GM19452 (cell line): Measurements from ENCODE around the gene FAR1.
"Not testable (repeated sequence)": the region's sequence is repeated elsewhere in the genome, so short reads cannot be mapped to it uniquely, and the experiment has no call there.

Experiments
- ATAC-seq: cut with Tn5 transposase; IDR thresholded peaks from one replicate; pipeline ENCODE4 v1.9.1; 2021; ENCODE audit not compliant: unreplicated experiment

The FAR1 gene, protein sequence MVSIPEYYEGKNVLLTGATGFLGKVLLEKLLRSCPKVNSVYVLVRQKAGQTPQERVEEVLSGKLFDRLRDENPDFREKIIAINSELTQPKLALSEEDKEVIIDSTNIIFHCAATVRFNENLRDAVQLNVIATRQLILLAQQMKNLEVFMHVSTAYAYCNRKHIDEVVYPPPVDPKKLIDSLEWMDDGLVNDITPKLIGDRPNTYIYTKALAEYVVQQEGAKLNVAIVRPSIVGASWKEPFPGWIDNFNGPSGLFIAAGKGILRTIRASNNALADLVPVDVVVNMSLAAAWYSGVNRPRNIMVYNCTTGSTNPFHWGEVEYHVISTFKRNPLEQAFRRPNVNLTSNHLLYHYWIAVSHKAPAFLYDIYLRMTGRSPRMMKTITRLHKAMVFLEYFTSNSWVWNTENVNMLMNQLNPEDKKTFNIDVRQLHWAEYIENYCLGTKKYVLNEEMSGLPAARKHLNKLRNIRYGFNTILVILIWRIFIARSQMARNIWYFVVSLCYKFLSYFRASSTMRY

DNA sequence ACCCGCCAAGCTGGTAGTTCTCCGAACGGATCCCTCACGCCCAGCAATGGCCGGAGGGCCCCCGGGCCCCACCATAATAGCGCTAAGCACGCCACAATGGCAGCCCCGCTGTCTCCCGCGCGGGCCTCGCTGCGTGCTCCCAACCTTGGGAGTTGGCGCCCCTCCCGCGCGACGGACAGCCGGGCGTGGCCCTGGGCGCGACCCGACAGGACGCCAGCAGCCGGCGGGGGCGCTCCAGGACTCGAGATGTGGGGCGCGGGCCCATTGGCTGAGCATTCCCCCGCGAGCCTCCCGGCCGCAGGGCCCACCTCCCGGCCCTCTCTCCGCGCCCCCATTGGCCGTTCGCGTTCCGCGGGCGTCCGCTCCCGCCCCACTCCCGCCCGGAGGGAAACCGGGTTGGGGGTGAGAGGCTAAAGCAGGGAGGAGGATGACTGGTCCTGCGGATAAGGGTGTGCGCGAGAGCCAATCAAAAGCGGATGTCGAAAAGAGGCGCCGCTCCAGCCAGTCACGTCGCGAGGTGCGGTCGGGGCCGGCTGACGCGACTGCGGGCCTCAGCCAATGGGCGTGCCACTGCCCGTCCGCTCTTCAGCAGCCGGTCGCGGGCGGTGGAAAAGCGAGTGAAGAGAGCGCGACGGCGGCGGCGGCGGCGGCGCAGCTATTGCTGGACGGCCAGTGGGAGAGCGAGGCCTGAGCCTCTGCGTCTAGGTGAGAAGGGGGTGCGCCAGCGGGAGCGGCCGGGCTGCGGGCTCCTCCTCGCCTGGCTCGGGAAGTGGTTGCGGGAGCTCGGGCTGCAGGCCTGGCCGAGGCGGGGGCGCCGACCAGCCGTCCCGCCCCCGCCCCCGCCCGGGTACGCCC lies at the start of gene FAR1:
Gene FAR1 (plus strand): TSS at position 567 of the 855 bp plus-strand sequence. CDS start 26,098 bp downstream, outside the sequence.
- peak; percentile 84 for ATAC-seq

DNA sequence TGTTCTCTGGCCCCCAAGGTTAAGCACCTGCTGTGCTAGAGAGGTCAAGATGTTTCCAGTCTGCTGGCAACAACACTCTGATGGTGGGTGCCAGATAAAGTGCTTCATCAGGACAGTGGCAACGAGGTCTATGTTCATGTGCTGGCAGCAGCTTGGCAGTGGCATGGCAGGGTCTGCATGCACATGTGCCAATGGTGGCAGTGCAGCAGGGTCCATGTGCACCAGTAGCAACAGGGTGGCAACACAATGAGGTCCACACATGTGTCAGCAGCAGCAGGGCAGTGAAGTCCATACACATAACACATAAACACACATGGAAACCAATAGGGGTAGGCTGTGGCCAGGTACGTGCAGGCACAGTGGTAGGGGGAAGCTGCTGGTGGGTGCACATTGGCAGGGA lies 48.4 kb upstream of the FAR1 start:
- ATAC-seq = no peak

DNA sequence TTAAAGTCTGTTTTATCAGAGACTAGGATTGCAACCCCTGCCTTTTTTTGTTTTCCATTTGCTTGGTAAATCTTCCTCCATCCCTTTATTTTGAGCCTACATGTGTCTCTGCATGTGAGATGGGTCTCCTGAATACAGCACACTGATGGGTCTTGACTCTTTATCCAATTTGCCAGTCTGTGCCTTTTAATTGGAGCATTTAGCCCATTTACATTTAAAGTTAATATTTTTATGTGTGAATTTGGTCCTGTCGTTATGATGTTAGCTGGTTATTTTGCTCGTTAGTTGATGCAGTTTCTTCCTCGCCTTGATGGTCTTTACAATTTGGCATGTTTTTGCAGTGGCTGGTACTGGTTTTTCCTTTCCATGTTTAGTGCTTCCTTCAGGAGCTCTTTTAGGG lies 41.6 kb upstream of the FAR1 start:
- not testable (repeated sequence) for ATAC-seq

DNA sequence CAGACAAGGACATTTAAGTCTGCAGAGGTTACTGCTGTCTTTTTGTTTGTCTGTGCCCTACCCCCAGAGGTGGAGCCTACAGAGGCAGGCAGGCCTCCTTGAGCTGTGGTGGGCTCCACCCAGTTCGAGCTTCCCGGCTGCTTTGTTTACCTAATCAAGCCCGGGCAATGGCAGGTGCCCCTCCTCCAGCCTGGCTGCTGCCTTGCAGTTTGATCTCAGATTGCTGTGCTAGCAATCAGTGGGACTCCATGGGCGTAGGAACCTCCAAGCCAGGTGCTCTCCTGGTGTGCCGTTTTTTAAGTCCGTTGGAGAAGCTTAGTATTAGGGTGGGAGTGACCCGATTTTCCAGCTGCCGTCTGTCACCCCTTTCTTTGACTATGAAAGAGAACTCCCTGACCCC lies 39.8 kb upstream of the FAR1 start:
- ATAC-seq = not testable (repeated sequence)

DNA sequence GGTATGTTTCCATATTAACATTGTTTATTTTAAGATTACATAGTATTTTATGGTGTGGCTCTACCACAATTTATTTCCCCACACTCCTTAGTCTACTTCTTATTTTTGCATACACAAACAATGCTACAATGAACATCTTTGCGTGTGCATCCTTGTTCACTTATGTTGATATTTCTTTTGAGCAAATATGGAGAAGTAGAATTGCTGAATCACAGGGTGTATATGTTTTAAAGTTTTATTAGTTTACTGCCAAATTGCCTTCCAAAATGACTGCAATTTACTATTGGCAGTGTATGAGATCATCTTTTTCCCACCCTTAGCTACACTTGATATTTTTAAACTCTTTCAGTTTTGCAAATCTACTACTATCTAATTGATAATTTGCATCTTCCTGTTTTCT lies 38.7 kb upstream of the FAR1 start:
- ATAC-seq = no peak

DNA sequence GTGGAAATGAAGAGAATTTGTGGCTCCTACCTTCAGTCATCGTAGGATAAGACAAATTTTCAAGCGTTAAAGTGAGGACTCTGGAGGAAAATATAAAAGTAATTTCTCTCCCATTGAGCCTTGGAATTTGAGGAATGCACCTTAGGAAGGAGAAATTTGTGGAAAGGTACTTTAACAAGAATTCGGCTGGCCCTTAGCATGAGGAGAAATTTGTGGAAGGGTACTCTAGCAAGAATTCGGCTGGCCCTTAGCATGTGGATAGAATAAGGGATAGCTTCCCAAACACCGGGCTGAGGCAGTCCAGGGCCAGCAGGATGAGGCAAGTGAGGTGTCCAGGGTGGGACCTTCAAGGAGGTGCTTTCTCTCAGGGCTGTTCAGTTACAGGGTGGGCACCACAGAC lies 33.2 kb upstream of the FAR1 start:
- ATAC-seq = no peak

DNA sequence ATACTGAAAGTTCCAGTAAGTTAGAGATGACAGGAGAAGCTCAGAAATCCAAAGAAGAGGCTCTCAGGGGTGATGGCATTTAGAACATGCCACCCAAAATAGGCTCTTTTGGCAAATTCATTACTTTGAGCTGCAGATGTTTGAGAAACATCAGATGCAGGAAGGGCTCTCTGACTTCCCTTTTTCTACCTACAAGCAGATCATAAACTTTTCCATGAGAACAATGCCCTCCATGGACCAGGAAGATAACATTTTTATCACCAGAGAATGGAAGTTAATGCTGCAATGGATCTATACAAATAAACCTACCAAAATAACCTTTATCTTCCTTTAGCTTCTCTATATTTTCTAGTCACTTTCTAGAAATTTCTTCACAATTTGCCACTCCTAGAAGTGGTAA lies 32.7 kb upstream of the FAR1 start:
- ATAC-seq = no peak

DNA sequence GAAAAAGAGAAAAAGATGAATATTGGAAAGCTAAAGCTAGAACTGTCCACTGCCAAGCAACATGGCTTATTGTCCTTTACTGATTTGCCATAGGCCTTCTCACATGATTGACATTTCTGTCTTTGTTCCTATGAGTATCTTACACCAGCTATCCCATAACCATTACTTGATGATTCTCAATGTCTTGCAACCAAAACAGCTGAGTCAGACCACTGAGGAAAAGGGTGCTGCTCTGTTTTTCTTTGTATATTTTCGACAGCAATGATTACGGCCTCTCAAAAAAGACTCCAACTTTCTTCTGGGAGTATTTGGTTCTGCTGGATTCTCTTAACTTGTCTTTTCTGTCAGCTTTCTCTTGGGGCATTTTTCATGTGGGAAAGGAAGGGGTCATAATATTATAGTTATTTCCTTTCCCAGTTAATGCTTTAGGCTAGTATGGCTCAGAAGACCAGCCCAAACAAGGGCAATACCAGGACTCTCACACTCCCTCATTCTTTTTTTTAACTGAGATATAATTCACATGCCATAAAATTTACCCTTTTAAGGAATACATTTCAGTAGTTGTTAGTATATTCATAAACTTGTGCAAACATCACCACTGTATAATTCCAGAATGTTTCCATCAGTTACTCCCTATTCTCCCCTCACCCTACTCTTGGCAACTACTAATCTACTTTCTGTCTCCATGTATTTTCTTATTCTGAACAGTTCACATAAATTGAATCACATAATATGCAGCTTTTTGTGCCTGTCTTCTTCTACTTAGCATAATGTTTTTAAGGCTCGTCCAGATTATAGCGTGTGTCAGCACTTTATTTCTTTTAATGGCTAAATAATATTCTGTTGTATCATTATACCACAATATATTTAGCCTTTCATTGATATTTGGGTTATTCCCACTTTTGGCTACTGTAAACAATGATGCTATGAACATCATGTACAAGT lies 31.1 kb upstream of the FAR1 start:
- ATAC-seq = no peak

DNA sequence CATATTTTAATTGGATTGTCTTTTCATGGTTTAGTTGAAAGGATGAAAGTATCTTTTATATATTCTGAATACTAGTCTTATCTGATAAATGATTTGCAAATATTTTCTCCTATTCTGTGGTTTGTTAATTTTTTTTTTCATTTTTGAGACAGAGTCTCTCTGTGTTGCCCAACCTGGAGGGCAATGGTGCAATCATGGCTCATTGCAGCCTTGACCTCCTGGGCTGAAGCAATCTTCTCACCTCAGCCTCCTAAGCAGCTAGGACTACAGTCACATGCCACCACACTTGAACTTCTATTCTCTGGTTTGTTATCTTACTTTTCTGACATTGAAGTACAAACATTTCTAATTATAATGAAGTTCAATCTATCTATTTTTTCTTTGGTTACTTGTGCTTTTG lies 30.0 kb upstream of the FAR1 start:
- ATAC-seq = no peak

DNA sequence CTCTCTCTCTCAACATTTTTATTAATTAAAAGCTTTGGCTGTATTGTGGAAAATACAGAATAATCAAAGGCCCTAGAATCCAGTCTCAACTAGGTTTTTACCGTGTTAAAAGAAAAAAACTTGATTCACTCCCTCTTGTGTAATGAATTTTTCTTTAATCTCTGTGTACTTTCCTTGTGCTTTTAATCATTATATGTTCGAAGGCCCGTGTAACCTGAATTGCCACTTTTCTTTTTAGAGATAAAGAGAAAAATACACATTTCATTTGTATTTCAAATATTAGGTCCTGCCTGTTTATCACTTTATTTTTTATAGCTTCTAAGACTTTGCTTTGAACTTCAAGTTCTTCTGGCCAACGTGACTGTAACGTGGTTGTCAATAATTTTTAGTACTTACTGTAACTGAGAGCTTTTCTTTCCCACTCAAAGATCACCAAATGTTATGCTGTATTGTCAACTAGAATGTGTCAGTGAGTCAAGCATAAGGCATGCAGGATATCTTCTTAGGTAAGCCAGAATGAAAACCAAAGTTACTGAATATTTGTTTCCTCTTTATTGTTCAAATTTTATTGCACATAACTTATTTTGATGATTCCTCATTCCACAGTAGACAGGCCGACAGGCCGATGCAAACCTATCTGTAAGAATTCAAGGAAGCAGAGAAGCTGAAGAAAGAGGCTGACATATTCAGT lies 23.3 kb upstream of the FAR1 start:
- no peak for ATAC-seq

DNA sequence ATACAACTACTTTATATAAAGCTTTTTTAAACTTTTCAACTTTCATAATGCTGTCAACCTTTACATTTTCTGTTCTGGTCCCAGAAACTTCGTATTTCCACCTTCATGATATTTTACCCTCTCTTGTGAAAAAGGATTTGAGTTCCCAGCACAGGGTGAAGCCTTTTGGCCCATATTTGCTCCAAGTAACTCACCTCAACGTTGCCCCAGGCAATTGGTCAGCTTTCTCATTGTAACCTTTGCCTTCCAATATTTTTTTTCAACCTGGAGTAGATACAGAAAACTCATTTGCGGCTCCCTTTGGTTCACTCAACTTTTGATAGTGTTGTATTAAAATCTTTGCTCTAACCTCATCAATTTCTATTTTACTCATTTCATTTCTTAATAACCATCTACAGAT lies 21.1 kb upstream of the FAR1 start:
- ATAC-seq = no peak

DNA sequence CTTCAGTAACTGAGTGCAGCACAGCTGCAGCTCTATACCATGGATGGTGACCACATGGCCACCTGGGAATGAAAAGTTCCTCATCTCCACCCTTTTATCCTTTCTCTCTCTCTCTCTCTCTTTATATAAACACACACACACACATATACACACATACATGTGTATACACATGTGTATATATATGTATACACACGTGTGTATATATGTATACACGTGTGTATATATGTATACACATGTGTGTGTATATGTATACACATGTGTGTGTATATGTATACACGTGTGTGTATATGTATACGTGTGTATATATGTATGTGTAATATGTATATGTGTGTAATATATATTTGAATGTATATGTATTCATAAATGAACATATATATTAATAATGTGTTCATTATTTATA lies 18.8 kb upstream of the FAR1 start:
- no peak for ATAC-seq

DNA sequence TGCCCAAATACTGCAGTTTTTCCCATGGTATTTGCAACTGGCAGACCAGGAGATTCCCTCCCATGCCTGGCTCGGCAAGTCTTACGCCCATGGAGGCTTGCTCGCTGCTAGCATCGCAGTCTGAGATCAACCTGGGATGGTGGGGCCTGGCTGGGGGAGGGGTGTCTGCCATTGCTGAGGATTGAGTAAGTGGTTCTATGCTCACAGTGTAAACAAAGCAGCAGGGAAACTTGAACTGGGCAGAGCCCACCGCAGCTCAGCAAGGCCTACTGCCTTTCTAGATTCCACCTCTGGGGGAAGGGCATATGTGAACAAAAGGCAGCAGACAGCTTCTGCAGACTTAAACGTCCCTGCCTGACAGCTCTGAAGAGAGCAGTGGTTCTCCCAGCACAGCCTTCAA lies 17.0 kb upstream of the FAR1 start:
- ATAC-seq = not testable (repeated sequence)

DNA sequence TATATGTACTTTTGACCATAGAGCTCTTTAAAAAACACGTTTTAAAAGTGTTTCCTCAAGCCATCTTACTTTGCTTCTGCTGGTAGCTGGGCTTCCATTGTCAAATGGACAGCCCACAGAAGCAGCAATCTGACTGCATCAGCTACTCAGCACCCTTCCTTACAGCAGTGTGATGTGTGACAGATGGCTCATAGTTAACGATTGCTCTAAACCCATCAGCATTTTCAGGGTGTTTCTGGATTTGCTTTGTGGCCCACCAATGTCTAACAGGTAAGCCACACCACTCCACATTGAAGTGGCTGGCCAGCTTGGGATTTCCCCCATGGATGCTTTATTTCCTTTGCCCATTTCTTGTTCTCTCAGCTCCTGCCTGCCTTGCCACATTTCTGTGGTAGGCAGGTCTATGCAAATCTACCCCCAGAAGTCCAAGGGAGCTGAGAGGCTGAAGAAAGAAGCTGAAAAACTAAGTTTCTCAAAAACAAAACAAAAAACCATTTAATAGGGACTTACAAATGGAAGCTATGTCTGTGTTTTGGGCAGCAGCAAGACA lies 7.3 kb upstream of the FAR1 start:
- peak; percentile 69 for ATAC-seq

DNA sequence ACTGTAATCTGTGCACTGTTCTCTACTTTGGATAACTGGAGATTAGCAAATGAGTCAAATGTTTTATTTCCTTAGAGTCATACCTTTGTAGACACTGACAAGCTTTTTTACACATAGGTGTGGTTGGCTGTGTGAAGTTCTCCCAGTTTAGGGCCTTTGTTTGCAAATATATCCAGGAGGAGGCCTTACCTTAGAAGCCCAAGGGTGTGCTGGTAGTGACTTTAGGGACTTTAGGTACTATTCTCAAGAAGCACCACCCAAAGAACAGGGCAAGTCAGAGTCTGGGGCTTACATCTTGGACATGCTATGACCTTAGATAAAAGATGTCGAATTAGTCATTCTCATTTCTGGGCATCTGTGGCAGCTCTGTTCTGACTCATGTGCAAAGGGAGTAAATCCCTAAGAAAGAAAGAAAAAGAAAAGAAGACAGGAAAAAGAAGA lies 4.8 kb upstream of the FAR1 start:
- ATAC-seq = no peak

DNA sequence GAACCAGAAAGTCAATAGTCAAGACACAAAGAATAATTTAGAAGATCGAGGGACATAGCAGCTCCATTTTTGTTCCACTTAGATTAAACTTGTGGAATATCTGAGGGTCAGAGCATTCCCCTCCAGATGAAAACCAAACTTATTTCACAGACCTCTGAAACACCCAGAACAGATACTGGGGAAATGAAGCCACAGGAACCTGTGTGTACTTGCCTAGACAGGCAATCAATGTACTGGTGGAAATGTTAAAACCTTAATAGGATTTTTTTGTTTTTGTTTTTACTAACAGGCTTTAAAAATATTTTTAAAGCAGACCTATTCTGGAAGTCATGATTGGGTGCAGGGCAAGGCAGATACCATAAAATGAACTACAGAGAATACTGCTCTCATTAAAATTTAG lies 4.1 kb upstream of the FAR1 start:
- ATAC-seq = no peak

DNA sequence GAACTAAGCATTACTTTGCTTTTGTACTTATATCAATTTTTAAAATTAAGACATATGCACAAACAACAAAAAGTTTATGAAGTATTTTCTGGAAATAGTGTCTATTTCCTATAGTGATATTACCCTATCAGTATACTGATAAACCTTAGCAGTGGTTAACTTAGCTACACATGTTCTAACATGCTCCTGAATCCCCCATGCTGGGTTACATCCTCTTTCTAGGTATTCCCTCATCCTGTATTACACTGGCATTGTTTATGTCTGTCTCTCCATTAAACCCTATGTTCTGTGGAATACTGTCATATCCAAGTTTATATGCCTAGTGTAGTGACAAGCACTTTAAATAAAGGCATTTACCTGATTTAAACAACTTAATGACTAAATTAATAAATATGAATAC lies 1.8 kb upstream of the FAR1 start:
- ATAC-seq = no peak

DNA sequence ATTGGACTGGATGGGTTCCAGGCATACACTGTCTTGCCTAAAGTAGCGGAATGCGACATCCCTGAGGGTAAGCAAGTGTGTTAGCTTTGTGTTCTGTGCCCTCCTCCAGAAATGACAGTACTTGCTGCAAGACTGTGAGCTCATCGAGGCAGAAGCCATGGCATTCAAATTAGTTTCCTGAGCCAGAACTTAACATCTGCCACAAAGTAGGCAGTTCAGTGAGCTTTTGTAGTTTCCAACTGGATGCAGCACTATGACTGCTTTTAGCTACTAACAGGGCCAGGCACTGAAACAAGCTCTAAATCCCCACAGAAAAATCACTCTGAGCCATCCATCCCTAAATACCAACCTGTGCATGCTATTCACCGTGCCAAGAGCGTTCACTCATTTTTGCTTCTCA lies 1.2 kb upstream of the FAR1 start:
- ATAC-seq = no peak

DNA sequence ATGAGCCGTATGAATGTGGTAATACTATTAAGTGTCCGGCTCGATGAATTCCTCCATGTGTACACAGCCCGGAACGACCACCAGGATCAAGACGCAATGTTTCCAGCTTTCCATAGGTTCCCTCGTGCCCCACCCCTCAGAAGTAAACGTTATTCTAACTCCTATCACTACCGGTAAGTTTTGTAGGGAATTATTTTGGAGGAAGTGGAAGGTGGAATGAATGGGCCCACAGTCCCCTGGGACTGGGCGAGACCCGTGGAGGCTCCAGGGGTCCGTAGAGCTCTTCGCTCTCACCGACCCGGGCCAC lies 720 bp upstream of the FAR1 start:
- no peak for ATAC-seq

DNA sequence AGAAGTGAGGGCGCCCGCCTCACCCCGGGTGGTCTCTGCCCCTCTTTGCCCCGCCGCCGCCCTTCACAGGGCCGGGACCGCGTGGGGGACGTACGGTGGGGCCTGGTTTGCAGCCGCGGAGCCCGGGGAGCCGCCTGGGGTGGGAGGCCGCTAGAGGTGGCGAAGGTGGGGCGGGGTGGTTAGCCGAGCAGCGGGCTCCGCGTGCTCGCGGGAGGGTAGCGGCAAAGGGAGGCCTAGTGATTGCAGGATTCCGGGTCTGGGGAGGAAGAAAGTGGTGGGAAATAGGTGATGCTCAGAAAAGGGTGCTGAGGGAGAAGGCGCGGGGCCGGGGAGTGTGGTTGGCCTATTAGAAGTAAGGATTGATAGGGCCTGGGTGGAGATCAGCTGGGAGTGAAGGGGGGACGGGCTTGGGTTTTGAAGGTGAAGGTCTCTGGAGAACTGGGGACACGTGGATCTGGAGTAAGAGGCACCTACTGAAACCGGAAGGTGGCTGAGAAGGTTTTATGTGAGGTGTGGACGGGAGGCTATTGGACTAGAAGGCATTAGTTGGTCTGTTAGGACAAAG lies 571 bp downstream of the FAR1 start:
- ATAC-seq = peak; percentile 11
